ENCODE data around the gene OR5H14. TPM values are rescaled to one million over a fixed set of nuclear protein-coding genes. Genes with fewer than 3 reads are reported as not detected.
A peak's percentile ranks its signal among the peaks of the same experiment; 100 is the strongest.
"Not testable (repeated sequence)": the region's sequence is repeated elsewhere in the genome, so short reads cannot be mapped to it uniquely, and the experiment has no call there.

The OR5H14 gene
- not detected for polyA plus RNA-seq (2012; ENCODE audit: insufficient read depth, insufficient read length)

DNA sequence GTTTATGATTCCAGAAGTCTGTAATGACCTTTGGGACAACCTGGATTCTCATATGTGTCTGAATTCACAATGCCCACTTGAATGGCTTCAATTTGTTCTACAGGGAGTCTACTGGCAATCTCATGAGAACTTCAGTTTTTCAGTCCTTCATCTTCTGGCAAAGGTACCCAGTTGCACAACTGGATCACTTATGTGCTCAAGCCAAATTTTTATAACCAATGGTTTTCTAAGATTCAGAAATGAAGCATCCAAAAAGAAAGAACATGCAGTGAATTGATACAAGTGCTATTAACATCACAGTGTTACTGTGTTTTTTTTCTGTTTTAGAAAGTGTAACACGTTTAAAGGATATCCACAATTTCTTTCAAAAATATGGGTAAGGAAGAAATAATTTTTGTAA is at the start of gene OR5H14:
Gene OR5H14 (plus strand): TSS at position 301 of the 400 bp plus-strand sequence. CDS start 1,907 bp downstream, outside the sequence.
- H3K4me3 ChIP-seq (ENCODE audit: low read length): no peak within 1 kb of the TSS
- no peak for DNase-seq (ENCODE audit: low read depth, low spot score)

DNA sequence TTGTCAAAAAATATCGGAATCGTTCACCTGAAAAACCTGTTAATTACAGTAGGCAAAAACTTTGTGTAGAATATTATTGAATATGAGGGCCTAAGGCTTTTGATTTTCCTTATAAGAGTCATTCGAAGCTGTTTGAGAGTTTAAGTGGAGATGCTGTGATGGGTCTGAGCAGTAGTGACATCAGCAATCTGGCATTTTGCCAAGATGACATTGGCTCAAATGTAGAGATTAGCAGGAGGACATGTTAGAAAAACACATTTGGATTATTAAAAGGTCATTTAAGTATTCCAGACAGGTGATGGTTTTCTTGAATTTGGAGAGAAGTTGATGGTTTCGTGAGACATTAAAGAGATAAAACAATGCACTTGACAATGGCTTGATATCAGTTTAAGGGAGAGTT is 47.4 kb upstream of the OR5H14 start:
- no peak overlapping the region for H3K4me3 ChIP-seq (ENCODE audit: low read length)
- DNase-seq (ENCODE audit: low read depth, low spot score): no peak

DNA sequence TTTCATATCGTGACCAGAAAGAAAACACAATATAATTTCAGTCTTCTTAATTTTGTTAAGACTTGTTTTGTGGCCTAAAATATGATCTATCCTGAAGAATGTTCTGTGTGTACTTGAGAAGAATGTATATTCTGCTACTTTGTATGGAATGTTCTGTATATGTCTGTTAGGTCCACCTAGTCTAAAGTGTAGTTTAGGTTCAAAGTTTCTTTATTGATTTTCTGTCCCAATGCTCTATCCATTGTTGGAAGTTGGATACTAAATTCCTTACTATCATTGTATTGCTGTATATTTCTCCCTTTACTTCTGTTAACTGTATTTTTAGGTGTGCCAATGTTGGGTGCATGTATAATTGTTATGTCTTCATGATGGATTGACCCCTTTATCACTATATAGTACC is 39.1 kb upstream of the OR5H14 start:
- no peak overlapping the region for H3K4me3 ChIP-seq (ENCODE audit: low read length)
- no peak for DNase-seq (ENCODE audit: low read depth, low spot score)

DNA sequence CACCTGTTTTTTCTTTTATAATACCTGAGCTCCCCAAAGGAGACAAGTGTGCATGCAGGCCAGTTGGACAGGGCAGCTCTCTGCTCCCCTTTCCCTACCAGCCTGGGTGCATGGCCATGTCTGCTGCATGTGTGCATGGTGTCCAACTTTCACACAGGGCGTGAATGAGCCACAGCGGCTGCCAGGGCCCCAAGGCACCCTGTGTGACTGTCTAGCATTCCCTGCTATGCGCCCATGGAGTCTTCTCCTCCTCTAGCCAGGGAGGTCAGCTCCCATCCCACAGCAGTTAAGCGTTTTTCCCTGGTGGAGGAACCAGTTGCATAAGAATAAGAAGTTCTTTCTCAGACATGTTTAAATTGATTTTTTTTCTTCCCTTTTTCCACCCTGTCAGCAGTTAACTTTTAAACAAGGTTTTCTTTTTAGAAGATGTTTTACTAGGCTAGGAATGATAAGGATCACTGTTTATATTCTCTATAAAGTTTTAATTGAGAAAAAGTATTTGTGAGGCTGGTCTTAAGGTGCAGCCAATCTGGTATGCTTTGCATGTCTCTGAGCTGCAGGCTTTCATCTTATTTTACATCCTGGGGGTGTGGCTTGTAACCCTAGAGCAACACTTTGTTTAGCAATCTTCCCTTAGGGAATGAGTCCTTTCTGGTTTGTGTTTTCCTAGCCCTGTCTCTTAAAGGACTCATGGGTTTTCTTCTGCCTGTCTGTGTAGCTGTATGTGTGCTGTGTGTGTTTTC is 37.3 kb upstream of the OR5H14 start:
- H3K4me3 ChIP-seq (ENCODE audit: low read length): no peak overlapping the region
- no peak for DNase-seq (ENCODE audit: low read depth, low spot score)

DNA sequence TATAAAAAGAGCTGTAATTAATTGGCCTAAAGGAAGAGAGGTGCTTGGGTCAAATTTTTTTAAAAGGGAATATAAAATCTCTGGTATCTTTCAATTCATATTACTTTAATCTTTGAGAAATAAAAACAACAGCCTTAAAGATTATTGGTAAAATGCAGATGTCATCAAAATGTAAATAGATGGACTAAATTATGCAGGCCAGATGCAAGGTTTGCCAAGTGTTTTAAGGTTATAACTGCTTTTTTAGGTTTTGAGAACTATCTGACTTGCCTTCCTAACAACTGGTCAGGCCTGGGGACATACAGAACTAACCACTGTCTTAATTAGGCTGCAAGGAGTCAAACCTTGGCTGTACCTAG is 36.8 kb upstream of the OR5H14 start:
- H3K4me3 ChIP-seq (ENCODE audit: low read length): no peak overlapping the region
- DNase-seq (ENCODE audit: low read depth, low spot score): no peak

DNA sequence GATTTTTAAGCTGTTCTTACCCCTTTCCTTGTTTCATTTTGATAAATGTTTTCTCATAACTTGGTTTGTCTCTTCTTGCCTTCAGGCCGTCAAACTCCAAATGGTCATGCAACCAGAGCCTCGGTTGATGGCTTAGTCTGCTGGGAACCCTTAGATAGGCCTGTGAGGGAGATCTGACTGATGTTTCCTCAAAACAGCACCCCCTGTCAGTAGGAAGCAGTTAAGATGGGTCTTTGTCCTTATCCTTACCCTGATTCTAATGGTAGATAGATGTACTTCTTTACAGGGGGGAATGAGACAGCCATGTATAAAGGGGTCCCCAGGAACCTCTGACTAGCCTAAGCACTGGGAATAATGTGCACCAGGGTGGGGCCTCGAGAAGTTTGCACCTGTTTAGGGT is 33.0 kb upstream of the OR5H14 start:
- DNase-seq (ENCODE audit: low read depth, low spot score): peak; percentile 7
- H3K4me3 ChIP-seq (ENCODE audit: low read length): no peak overlapping the region

DNA sequence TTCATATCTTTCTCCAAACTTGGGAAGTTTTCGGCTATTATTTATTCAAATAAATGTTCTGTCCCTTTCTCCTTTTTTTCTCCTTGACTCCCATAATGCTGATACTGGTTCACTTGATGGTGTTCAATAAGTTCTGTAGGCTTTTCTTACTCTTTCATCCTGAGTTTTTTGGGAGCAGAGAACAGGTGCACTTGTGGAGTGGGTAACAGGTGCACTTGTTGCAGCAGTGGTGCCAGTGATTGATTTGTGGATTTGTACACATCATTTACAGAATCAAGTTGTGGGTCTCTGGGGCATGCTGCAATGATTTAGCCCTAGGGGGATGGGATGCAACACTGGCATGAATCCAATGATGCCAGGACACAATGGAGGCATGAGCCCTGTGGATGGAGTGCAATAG is 31.6 kb upstream of the OR5H14 start:
- no peak overlapping the region for H3K4me3 ChIP-seq (ENCODE audit: low read length)
- DNase-seq (ENCODE audit: low read depth, low spot score): no peak

DNA sequence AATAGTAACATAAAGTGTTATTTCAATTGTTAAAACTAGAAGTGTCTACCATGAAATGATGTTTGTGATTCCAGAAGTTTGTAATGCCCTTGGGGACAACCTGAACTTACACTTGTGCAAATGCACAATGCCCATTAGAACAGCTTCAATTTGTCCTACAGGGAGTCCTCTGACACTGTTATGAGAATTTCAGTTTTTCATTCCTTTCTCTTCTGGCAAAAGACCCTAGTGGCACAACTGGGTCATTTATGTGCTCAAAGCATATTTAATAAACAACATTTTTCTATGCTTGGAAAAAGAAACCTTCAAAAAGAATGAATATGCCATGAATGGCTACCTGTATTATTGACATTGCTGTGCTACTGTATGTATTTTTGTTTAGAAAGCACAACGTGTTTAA is 16.9 kb upstream of the OR5H14 start, which contains the start of gene OR5H1:
Gene OR5H1 (plus strand): TSS at position 301 of the 400 bp plus-strand sequence. CDS start 1,977 bp downstream, outside the sequence.
- H3K4me3 ChIP-seq (ENCODE audit: low read length): no peak within 1 kb of the TSS
- no peak for DNase-seq (ENCODE audit: low read depth, low spot score)

DNA sequence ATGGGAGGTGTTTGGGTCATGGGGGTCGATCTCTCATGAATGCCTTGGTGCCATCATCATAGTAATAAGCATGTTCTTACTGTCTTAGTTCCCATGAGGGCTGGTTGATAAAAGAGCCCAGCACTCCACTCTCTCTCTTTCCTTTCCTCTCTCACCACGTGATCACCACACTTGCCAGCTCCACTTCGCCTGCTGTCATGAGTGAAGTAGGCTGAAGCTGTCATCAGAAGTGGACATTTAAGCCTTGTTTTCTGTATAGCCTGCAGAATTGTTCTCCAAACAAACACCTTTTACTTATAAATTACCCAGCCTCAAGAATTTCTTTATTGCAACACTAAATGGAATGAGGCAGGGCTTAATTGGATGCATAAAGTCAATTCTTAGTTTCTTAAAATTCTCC is 10.6 kb upstream of the OR5H14 start:
- no peak overlapping the region for H3K4me3 ChIP-seq (ENCODE audit: low read length)
- no peak for DNase-seq (ENCODE audit: low read depth, low spot score)

DNA sequence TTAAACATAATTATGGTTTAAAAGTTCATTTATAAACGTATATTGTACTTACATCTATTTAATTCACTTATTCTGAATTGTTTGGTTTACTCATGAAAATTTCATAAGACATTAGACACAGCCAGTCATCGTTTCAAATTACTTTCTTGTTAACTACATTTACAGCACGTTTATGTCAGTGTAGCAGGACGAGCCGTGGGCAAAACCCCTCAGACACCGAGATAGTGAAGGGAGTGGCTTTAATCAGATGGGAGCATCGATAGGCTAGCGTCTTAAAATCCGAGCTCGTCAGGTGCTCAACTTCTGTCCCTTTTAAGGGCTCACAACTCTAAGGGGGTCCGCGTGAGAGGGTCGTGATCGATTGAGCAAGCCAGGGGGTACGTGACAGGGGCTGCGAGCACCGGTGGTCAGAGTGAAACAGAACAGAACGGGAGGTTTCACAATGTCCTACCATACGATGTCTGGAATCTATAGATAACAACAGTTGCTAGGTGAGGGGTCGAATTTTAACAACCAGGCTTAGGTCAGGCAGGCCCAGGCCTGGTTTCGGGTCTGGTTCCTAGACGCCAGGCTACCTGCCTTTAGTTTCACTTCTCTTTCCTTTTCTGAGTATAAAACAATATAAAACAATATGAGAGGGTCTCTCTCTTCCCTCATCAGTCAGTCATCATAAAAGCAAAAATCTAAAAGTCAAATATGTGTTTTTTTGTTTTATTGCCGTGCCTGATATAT is 9.3 kb upstream of the OR5H14 start:
- not testable (repeated sequence) for DNase-seq (ENCODE audit: low read depth, low spot score); H3K4me3 ChIP-seq (ENCODE audit: low read length)

DNA sequence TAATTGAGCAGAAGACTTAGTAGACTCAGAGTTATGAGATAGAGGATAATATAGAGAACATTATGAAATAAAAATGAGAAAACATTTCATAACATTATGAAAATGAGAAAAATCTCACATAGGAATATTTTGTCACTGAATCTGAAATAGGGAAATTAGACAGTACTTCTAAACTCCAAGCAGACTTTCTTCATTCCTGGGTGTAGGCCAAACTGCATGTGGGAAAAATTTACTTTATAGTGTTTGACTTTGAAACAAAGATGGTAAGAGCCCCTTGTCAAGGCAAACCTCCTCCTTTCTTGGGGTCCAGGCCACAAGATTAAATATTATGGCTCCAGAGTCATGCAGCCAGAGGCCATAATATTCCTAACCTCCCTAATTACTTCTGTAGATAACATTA is 6.7 kb upstream of the OR5H14 start:
- DNase-seq (ENCODE audit: low read depth, low spot score): no peak
- no peak overlapping the region for H3K4me3 ChIP-seq (ENCODE audit: low read length)

DNA sequence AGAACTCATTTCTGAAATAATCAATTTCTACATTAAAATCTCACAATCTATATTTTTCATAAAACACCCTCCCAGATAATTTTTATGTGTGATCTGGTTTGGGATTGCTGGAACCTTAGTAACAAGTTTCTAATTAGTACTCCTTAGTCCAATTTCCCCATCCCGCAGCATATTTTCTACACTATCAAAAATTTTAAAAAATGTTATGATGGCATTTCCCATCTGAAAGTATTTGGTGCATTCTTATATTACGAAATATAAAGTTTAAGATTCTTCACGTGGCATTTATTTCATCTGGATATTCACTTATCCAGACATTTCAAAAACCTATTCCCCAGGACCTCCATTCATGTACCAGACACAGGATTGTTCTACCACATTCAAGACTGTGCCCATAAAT is 1.5 kb downstream of the OR5H14 start:
- no peak for DNase-seq (ENCODE audit: low read depth, low spot score)
- no peak overlapping the region for H3K4me3 ChIP-seq (ENCODE audit: low read length)

DNA sequence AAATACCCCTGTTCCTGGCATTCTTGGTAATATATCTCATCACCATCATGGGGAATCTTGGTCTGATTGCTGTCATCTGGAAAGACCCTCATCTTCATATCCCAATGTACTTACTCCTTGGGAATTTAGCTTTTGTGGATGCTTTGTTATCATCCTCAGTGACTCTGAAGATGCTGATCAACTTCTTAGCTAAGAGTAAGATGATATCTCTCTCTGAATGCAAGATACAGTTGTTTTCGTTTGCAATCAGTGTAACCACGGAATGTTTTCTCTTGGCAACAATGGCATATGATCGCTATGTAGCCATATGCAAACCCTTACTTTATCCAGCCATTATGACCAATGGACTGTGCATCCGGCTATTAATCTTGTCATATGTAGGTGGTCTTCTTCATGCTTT is 2.2 kb downstream of the OR5H14 start:
- not testable (repeated sequence) for DNase-seq (ENCODE audit: low read depth, low spot score)

DNA sequence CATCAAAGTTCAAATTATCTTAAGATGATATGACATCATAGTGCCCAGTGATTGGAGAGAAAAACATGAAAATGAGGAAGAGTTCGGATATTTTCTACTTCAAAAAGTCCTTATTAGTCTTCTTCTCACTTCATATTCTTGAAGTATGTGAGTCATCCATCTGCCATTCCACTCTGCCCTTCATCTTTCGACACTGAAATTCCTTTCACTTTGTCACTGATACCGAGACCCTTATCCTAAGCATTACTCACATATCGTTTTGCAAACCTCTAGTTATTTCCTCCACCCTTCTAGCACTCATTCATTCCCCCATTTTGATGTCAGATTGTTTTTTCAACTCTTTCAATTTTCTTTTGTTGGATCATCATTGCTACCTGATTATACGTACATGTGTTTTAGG is 4.0 kb downstream of the OR5H14 start:
- no peak for DNase-seq (ENCODE audit: low read depth, low spot score)
- no peak overlapping the region for H3K4me3 ChIP-seq (ENCODE audit: low read length)

More for the DNA sequence above, 2.2 kb downstream of the OR5H14 start:
- H3K4me3 ChIP-seq (ENCODE audit: low read length): not testable (repeated sequence)

DNA sequence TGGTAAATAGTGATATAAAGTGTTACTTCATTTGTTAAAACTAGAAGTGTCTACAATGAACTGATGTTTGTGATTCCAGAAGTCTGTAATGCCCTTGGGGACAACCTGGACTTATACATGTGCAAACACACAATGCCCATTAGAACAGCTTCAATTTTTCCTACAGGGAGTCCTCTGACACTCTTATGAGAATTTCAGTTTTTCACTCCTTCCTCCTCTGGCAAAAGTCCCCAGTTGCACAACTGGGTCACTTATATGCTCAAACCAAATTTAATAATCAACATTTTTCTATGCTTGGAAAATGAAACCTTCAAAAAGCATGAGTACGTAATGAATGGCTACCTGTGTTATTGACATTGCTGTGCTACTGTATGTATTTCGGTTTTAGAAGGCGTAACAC is 19.1 kb downstream of the OR5H14 start, which contains the start of gene OR5H15:
Gene OR5H15 (plus strand): TSS at position 301 of the 400 bp plus-strand sequence. CDS start 2,004 bp downstream, outside the sequence.
- no peak for DNase-seq (ENCODE audit: low read depth, low spot score)
- H3K4me3 ChIP-seq (ENCODE audit: low read length): no peak within 1 kb of the TSS

DNA sequence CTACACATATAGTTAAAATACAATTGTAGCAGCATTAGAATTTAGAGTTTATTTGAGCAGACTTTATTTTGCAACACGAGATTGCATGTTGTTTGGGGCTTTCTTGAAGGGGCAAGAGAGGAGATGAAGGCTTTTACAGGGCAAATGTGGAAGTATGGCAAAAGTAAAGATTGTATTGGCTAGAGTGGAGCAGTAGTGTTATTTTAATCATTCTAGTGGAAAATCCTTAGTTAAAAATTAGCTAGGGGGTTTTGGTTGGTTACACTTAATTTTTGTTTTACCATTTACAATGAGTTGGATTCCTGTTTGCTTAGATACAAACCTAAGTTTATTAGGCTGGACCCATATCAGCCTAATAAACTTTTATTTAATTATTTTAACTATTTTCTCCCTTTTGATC is 23.8 kb downstream of the OR5H14 start:
- H3K4me3 ChIP-seq (ENCODE audit: low read length): no peak overlapping the region

DNA sequence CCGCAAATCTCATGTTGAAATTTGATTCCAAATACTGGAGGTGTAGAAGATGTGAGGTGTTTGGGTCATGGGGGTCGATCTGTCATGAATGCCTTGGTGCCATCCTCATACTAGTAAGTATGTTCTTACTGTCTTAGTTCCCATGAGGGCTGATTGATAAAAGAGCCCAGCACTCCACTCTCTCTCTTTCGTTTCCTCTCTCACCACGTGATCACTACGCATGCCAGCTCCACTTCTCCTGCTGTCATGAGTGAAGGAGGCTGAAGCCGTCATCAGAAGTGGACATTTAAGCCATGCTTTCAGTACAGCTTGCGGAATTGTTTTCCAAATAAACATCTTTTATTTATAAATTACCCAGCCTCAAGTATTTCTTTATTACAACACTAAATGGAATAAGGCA is 25.3 kb downstream of the OR5H14 start:
- no peak for DNase-seq (ENCODE audit: low read depth, low spot score)
- no peak overlapping the region for H3K4me3 ChIP-seq (ENCODE audit: low read length)

More for the DNA sequence above, 23.8 kb downstream of the OR5H14 start:
- no peak for DNase-seq (ENCODE audit: low read depth, low spot score)

DNA sequence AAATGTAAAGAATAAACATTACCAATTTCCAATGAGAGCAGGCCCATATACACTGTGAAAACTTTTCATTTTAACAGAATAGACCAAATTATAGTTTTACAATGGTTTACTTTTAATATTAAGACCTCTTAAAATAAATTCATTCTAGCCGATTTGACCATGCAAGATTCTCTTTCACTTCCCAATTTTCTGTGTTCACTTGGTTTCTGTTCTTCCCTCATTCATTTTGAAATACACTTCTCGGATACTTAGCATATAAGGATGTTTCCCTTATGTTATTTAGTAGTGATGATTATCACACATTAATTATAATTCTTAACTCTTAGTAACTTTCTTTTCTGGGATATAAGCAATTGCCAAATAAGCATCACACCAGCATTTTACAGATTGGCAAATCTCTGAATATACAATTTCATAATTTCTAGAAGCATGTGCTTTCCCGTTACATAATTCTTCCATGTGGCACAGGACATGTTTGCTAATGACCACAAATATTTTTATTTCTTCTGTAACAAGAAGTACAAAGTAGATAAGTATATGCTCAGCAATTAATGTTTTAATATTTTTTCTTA is 33.1 kb downstream of the OR5H14 start:
- no peak overlapping the region for H3K4me3 ChIP-seq (ENCODE audit: low read length)
- no peak for DNase-seq (ENCODE audit: low read depth, low spot score)

DNA sequence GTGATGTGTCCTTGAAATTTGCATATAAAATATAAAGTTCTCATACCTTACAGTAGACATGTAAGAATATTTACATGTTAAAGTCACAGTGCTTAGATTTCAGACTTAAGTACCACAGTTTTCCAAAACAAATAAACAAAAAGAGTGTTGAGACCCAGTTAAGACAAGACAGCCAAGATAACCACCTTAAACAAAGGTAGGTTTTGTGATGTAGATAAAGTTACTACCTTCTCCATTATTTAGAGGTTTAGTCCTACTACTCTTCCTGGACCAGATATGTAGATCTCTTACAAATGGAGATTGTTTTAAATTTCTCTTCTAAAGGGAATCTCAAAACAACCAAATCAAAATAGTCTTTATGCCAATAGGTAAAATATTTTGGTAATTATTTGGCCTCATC is 34.9 kb downstream of the OR5H14 start:
- no peak for DNase-seq (ENCODE audit: low read depth, low spot score)
- H3K4me3 ChIP-seq (ENCODE audit: low read length): no peak overlapping the region

DNA sequence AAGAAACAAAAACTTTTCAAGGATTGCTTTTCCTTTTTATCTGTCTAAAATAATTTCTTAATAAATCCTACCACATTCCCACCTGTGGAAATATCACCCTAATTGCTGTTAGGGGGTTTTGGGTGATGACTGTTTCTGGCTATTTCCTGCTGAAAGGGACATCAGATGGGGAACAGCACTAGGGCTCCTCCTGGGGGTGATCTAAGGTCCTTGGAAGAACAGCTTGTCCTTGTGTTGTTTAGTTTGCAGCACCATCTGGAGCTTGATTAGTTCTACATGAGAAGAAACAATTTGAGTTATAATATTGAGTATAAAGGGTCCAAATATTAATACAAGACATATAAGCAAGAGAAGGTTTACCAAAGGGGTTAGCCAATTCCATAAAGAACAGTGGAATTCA is 37.9 kb downstream of the OR5H14 start:
- DNase-seq (ENCODE audit: low read depth, low spot score): no peak
- H3K4me3 ChIP-seq (ENCODE audit: low read length): no peak overlapping the region

Measured in Jurkat, Clone E6-1 (cell line).